Measurements from ENCODE around the gene BEST3. TPM values are rescaled to one million over a fixed set of nuclear protein-coding genes. Genes with fewer than 3 reads are reported as not detected.

BEST3 gene
- total and polyA plus RNA-seq, 2 of the 4 experiments (the other 2 are of a cell fraction), result under 0.01 to 0.07 TPM

DNA sequence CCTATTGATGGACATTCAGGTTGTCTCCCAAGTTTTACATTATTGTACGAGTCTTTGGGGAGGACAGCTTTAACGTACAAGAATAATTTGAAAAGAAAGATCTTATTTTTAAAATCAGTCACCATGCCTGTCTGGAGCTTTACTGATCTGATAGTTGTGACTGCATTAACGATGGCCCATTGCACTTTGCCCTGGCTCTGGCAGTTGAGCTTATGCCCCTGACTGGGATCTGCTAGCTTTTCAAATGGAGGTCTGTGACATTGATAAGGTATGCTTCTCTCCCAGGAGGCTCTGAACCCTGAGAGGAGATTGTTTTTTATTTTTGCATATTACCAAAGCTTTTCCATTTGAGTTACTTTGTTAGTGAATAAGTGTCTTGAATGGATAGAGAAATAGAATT is 21.6 kb upstream of the BEST3 start:
- no peaks in the 10 kb centered on the region for H3K79me1 ChIP-seq (ENCODE audit: low read depth in 1 of 2, low read length in 2 of 2)
- H4K8ac ChIP-seq (ENCODE audit: low read depth in 2 of 2, low read length in 2 of 2), result no peak overlapping the region
- H3K56ac ChIP-seq (ENCODE audit: extremely low read depth, insufficient read depth, low read length), result no peak overlapping the region
- intact Hi-C loops (cut with micrococcal nuclease) (no loop called here), in situ Hi-C loops (cut with MboI; ENCODE audit: low sequenced_read_pairs) (no loop called here), dilution Hi-C loops (cut with HindIII; ENCODE audit: low sequenced_read_pairs, unreplicated experiment) (no loop called here)
- BruUV-seq (replicated peaks), result no TSS peak
- POLR2A ChIA-PET (ENCODE audit: unreplicated experiment), result no interaction called here
- H3K4ac ChIP-seq (ENCODE audit: low read depth, low read length), result no peak overlapping the region
- H3K4me1 ChIP-seq (ENCODE audit: control insufficient read depth, insufficient read depth, low read length), result no peaks in the 10 kb centered on the region
- no peak overlapping the region for H3K27ac ChIP-seq (ENCODE audit: insufficient read depth, low read length)
- no peaks in the 10 kb centered on the region for H3K36me3 ChIP-seq (ENCODE audit: control insufficient read depth, insufficient read depth, low read length)
- H3K9me3 ChIP-seq (ENCODE audit: control insufficient read depth, insufficient read depth, low read length), result no peaks in the 10 kb centered on the region
- H4K5ac ChIP-seq (ENCODE audit: low read depth, low read length), result no peak overlapping the region
- H3K18ac ChIP-seq (ENCODE audit: low read depth, low read length), result no peak overlapping the region
- no peak overlapping the region for H3K23ac ChIP-seq (ENCODE audit: low read depth, low read length)
- no peak overlapping the region for H3K14ac ChIP-seq (replicated peaks; ENCODE audit: low read depth, low read length)
- no peak overlapping the region for H3K9ac ChIP-seq (ENCODE audit: low read depth, low read length)
- CTCF ChIA-PET, result interaction anchor here (1.0 kb wide), 1 partner anchor 10 kb away, joined by 3 read pairs; no protein-coding TSS in a partner anchor
- H4K20me1 ChIP-seq (ENCODE audit: insufficient read depth, low read length), result no peaks in the 10 kb centered on the region
- H2AK9ac ChIP-seq (replicated peaks; ENCODE audit: low read depth, low read length, poor library complexity), result no peak overlapping the region
- WGBS, 2 experiments (ENCODE audit: extremely low coverage in 2 of 2, insufficient read length in 1 of 2), result no CpG with 5 or more reads among the region's 3 CpGs
- no peak overlapping the region for H2BK120ac ChIP-seq (ENCODE audit: low read depth, low read length)
- peaks cover 11% of the 10 kb centered on the region for H3K27me3 ChIP-seq (ENCODE audit: control insufficient read depth, insufficient read depth, low read length)
- H2BK15ac ChIP-seq (ENCODE audit: low read depth, low read length), result no peak overlapping the region
- TF ChIP-seq, protein P1, sequence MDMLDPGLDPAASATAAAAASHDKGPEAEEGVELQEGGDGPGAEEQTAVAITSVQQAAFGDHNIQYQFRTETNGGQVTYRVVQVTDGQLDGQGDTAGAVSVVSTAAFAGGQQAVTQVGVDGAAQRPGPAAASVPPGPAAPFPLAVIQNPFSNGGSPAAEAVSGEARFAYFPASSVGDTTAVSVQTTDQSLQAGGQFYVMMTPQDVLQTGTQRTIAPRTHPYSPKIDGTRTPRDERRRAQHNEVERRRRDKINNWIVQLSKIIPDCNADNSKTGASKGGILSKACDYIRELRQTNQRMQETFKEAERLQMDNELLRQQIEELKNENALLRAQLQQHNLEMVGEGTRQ (IDR thresholded peaks at IDR 0.05; ENCODE audit: low read depth, low read length), result no peak
- TF ChIP-seq BHLHE40 (IDR thresholded peaks at IDR 0.05; ENCODE audit: low read depth, low read length), result no peak
- TF ChIP-seq FOS (IDR thresholded peaks at IDR 0.05; ENCODE audit: low read depth, low read length), result no peak
- TF ChIP-seq POLR2A (IDR thresholded peaks at IDR 0.05; ENCODE audit: low read depth, low read length), result no peak
- TF ChIP-seq ELK1 (IDR thresholded peaks at IDR 0.05; ENCODE audit: borderline replicate concordance, low read depth, low read length), result no peak
- TF ChIP-seq RFX5 (IDR thresholded peaks at IDR 0.05; ENCODE audit: low read depth, low read length), result no peak
- no peak for TF ChIP-seq SMC3 (IDR thresholded peaks at IDR 0.05; ENCODE audit: low read depth, low read length)
- TF ChIP-seq NFE2L2 (IDR thresholded peaks at IDR 0.05; ENCODE audit: low read depth, low read length), result no peak
- TF ChIP-seq CEBPB (IDR thresholded peaks at IDR 0.05; ENCODE audit: low read depth, low read length), result no peak
- TF ChIP-seq RCOR1 (IDR thresholded peaks at IDR 0.05; ENCODE audit: insufficient replicate concordance, low read length), result no peak
- TF ChIP-seq RAD21 (IDR thresholded peaks at IDR 0.05; ENCODE audit: low read length), result no peak
- no peak for TF ChIP-seq MAZ (IDR thresholded peaks at IDR 0.05; ENCODE audit: borderline replicate concordance, low read depth, low read length)
- no peak for TF ChIP-seq MAFK (IDR thresholded peaks at IDR 0.05; ENCODE audit: low read depth, low read length)
- no peak for TF ChIP-seq CTCF (conservative IDR thresholded peaks at IDR 0.05; ENCODE audit: low read depth, low read length)
- no peak overlapping the region for H4K91ac ChIP-seq (ENCODE audit: insufficient read depth, low read depth, low read length)
- no peak overlapping the region for H2BK5ac ChIP-seq (ENCODE audit: low read depth, low read length, poor library complexity, severe bottlenecking)
- ATAC-seq (ENCODE audit: low read depth) (no peak), DNase-seq (no peak)
- no peak overlapping the region for H3K4me2 ChIP-seq (ENCODE audit: low read depth, low read length)
- H3K4me3 ChIP-seq (ENCODE audit: insufficient read depth, low read depth, low read length), result no peak overlapping the region
- no peak overlapping the region for H2AK5ac ChIP-seq (ENCODE audit: low read depth, low read length)
- H3K9me1 ChIP-seq (ENCODE audit: insufficient read depth, low read length), result no peaks in the 10 kb centered on the region
- H2AFZ ChIP-seq (replicated peaks; ENCODE audit: low read length, poor library complexity), result no peak overlapping the region
- H2BK20ac ChIP-seq (ENCODE audit: low read depth, low read length), result no peak overlapping the region

Data from IMR-90 (cell line).